GM19351 (cell line): ENCODE results near the gene GPC1.

Experiments
- ATAC-seq: cut with Tn5 transposase; IDR thresholded peaks from one replicate; pipeline ENCODE4 v1.9.1; 2021; ENCODE audit warnings: mild to moderate bottlenecking, moderate library complexity; ENCODE audit not compliant: unreplicated experiment

GPC1 gene

GRCh38 chr2:240396623-240397541 lies 38.6 kb upstream of the GPC1 start:
- ATAC-seq, result no peak

GRCh38 chr2:240397542-240397916 lies 37.9 kb upstream of the GPC1 start:
- no peak for ATAC-seq

- ATAC-seq, result no peak
Measured at GRCh38 chr2:240397924-240398645, 37.4 kb upstream of the GPC1 start.

GRCh38 chr2:240398661-240399267 lies 36.7 kb upstream of the GPC1 start:
- ATAC-seq, result no peak

GRCh38 chr2:240399419-240400324 lies 35.8 kb upstream of the GPC1 start:
- no peak for ATAC-seq

- ATAC-seq, result no peak
Measured at GRCh38 chr2:240400371-240401161, 34.9 kb upstream of the GPC1 start.

GRCh38 chr2:240401308-240401707 lies 34.2 kb upstream of the GPC1 start:
- no peak for ATAC-seq

- no peak for ATAC-seq
Measured at GRCh38 chr2:240401781-240402551, 33.5 kb upstream of the GPC1 start.

GRCh38 chr2:240402566-240403272 lies 32.7 kb upstream of the GPC1 start:
- no peak for ATAC-seq

- ATAC-seq, result no peak
Measured at GRCh38 chr2:240403396-240404104, 31.9 kb upstream of the GPC1 start.

GRCh38 chr2:240404174-240404852 lies 31.1 kb upstream of the GPC1 start:
- ATAC-seq, result no peak

GRCh38 chr2:240405133-240405532 lies 30.3 kb upstream of the GPC1 start:
- ATAC-seq, result no peak

- ATAC-seq, result no peak
Measured at GRCh38 chr2:240405684-240406313, 29.7 kb upstream of the GPC1 start.

- no peak for ATAC-seq
Measured at GRCh38 chr2:240407090-240407489, 28.4 kb upstream of the GPC1 start.

GRCh38 chr2:240410004-240410403 lies 25.5 kb upstream of the GPC1 start:
- no peak for ATAC-seq

- no peak for ATAC-seq
Measured at GRCh38 chr2:240410808-240411207, 24.7 kb upstream of the GPC1 start.
